ENCODE data around the gene BRD7.

- TF ChIP-seq, protein P1, sequence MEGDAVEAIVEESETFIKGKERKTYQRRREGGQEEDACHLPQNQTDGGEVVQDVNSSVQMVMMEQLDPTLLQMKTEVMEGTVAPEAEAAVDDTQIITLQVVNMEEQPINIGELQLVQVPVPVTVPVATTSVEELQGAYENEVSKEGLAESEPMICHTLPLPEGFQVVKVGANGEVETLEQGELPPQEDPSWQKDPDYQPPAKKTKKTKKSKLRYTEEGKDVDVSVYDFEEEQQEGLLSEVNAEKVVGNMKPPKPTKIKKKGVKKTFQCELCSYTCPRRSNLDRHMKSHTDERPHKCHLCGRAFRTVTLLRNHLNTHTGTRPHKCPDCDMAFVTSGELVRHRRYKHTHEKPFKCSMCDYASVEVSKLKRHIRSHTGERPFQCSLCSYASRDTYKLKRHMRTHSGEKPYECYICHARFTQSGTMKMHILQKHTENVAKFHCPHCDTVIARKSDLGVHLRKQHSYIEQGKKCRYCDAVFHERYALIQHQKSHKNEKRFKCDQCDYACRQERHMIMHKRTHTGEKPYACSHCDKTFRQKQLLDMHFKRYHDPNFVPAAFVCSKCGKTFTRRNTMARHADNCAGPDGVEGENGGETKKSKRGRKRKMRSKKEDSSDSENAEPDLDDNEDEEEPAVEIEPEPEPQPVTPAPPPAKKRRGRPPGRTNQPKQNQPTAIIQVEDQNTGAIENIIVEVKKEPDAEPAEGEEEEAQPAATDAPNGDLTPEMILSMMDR (IDR thresholded peaks at IDR 0.05): no peak
- no peak for TF ChIP-seq POLR2A (IDR thresholded peaks at IDR 0.05)
Observed at GRCh38 chr16:50274326-50275097, 94.3 kb downstream of the BRD7 start.

All from testis (tissue), 2 donors.